Vagina (tissue), 2 donors: ENCODE data around the gene C11orf52. TPM values are rescaled to one million over a fixed set of nuclear protein-coding genes. Genes with fewer than 3 reads are reported as not detected.

Experiments
- DNase-seq, 2 donors: peaks; one replicate each; pipeline ENCODE4 v3.0.0-alpha.2; 2017; ENCODE audit errors: extremely low spot score in 2 of 2
- H3K27ac ChIP-seq: fragments of 200-600 bp; sonication (generic); one replicate; pipeline ENCODE4 v1.5.1; 2019
- H3K27me3 ChIP-seq: fragments of 200-600 bp; sonication (generic); one replicate; pipeline ENCODE4 v1.5.1; 2019
- H3K36me3 ChIP-seq, 2 donors: fragments of 200-600 bp; sonication (generic); one replicate each; pipeline ENCODE4 v1.5.1; 2017 to 2019
- H3K4me1 ChIP-seq: fragments of 200-600 bp; sonication (generic); one replicate; pipeline ENCODE4 v1.5.1; 2019
- H3K4me3 ChIP-seq, 2 donors: fragments of 200-600 bp; sonication (generic); 1 replicate in 1 of 2; 2 replicates in 1 of 2; pipeline ENCODE4 v1.5.1; 2016 to 2019
- H3K9me3 ChIP-seq: fragments of 200-600 bp; sonication (generic); one replicate; pipeline ENCODE4 v1.5.1; 2019
- CTCF ChIP-seq, 3 experiments: fragments of 450-650 bp in 2 of 3; fragments of 200-600 bp in 1 of 3; sonication (generic) in 1 of 3; IDR thresholded peaks; one replicate each; pipeline ENCODE4 v1.5.1; 2017 to 2019; ENCODE audit warnings: antibody characterized with exemption in 3 of 3, mild to moderate bottlenecking in 2 of 3, moderate library complexity in 2 of 3
- POLR2A ChIP-seq, 2 donors: fragments of 450-650 bp; IDR thresholded peaks; one replicate each; pipeline ENCODE4 v1.6.1; 2017; ENCODE audit warnings: antibody characterized with exemption in 2 of 2, mild to moderate bottlenecking in 2 of 2, moderate library complexity in 2 of 2
- POLR2AphosphoS5 ChIP-seq, 2 donors: sonication (generic); formaldehyde crosslinking; IDR thresholded peaks; one replicate each; pipeline ENCODE4 v1.9.0; 2017; ENCODE audit warnings: antibody characterized with exemption in 2 of 2, mild to moderate bottlenecking in 2 of 2, low read depth in 1 of 2; ENCODE audit not compliant: insufficient read depth in 1 of 2
- intact Hi-C: fragments of 100-400 bp; cut with DNase I; formaldehyde crosslinking; loops from one replicate; pipeline ENCODE4 v1.15.1; 2023
- total RNA-seq: library from RNA; depleted of rRNA; stranded (reverse); fragments of >200 nt; gene quantifications from one replicate; pipeline ENCODE4 v1.2.3, GENCODE V29; 2016

The C11orf52 gene
- total RNA-seq, 1 donor from 2014 or later: 1.5 TPM

GRCh38 chr11:111937844-111938243 is 19.1 kb downstream of the C11orf52 start:
- no peaks in the 10 kb centered on the region for H3K36me3 ChIP-seq
- intact Hi-C loops: loop anchor here (5.0 kb wide), 1 partner anchor 39 kb away; no protein-coding TSS in a partner anchor
- no peak for DNase-seq
- H3K9me3 ChIP-seq: no peaks in the 10 kb centered on the region
- no peaks in the 10 kb centered on the region for H3K27me3 ChIP-seq
- H3K4me1 ChIP-seq: peaks cover 13% of the 10 kb centered on the region
- H3K4me3 ChIP-seq: peak overlapping the region; percentile 55 to 80
- TF ChIP-seq CTCF (IDR thresholded peaks at IDR 0.05): no peak
- no peak for TF ChIP-seq POLR2AphosphoS5 (IDR thresholded peaks at IDR 0.05; ENCODE audit: insufficient read depth in 1 of 2, low read depth in 1 of 2)
- peak overlapping the region; percentile 80 for H3K27ac ChIP-seq

GRCh38 chr11:111938687-111939160 is 20.0 kb downstream of the C11orf52 start:
- TF ChIP-seq CTCF (IDR thresholded peaks at IDR 0.05) (no peak), POLR2AphosphoS5 (IDR thresholded peaks at IDR 0.05; ENCODE audit: insufficient read depth in 1 of 2, low read depth in 1 of 2) (no peak)
- no peaks in the 10 kb centered on the region for H3K27me3 ChIP-seq
- peaks cover 13% of the 10 kb centered on the region for H3K4me1 ChIP-seq
- H3K36me3 ChIP-seq: no peaks in the 10 kb centered on the region
- H3K4me3 ChIP-seq: peak overlapping the region in 1 of 2 donors; percentile 17
- intact Hi-C loops: loop anchor here (5.0 kb wide), 1 partner anchor 39 kb away; no protein-coding TSS in a partner anchor
- no peak for DNase-seq
- H3K9me3 ChIP-seq: no peaks in the 10 kb centered on the region
- H3K27ac ChIP-seq: peak overlapping the region; percentile 80

- Histone ChIP-seq H3K36me3 (no peaks in the 10 kb centered on the region), H3K4me1 (peaks cover 26% of the 10 kb centered on the region), H3K4me3 (no peak overlapping the region), H3K27ac (no peak overlapping the region), H3K9me3 (no peaks in the 10 kb centered on the region), H3K27me3 (no peaks in the 10 kb centered on the region)
- TF ChIP-seq CTCF (IDR thresholded peaks at IDR 0.05) (no peak), POLR2A (IDR thresholded peaks at IDR 0.05) (no peak), POLR2AphosphoS5 (IDR thresholded peaks at IDR 0.05; ENCODE audit: insufficient read depth in 1 of 2, low read depth in 1 of 2) (no peak)
- intact Hi-C loops: loop anchor here (5.0 kb wide), 1 partner anchor 37 kb away; no protein-coding TSS in a partner anchor
- DNase-seq: peak in 1 of 2 donors; percentile 47
These were observed 21.3 kb downstream of the C11orf52 start for GRCh38 chr11:111939836-111940604.

GRCh38 chr11:111941963-111942362 is 23.2 kb downstream of the C11orf52 start:
- no peak overlapping the region for H3K4me3 ChIP-seq
- no peaks in the 10 kb centered on the region for H3K36me3 ChIP-seq
- no peaks in the 10 kb centered on the region for H3K9me3 ChIP-seq
- DNase-seq: no peak
- intact Hi-C loops: no loop called here
- peak in 1 of 2 donors; percentile 49 for TF ChIP-seq POLR2AphosphoS5 (IDR thresholded peaks at IDR 0.05; ENCODE audit: insufficient read depth in 1 of 2, low read depth in 1 of 2)
- TF ChIP-seq CTCF (IDR thresholded peaks at IDR 0.05): no peak
- TF ChIP-seq POLR2A (IDR thresholded peaks at IDR 0.05): no peak
- H3K27ac ChIP-seq: no peak overlapping the region
- H3K4me1 ChIP-seq: peaks cover 27% of the 10 kb centered on the region
- H3K27me3 ChIP-seq: no peaks in the 10 kb centered on the region

- no peaks in the 10 kb centered on the region for H3K27me3 ChIP-seq
- intact Hi-C loops: no loop called here
- no peak overlapping the region for H3K4me3 ChIP-seq
- no peak for DNase-seq
- H3K4me1 ChIP-seq: peaks cover 22% of the 10 kb centered on the region
- TF ChIP-seq POLR2A (IDR thresholded peaks at IDR 0.05) (no peak), CTCF (IDR thresholded peaks at IDR 0.05) (no peak), POLR2AphosphoS5 (IDR thresholded peaks at IDR 0.05; ENCODE audit: insufficient read depth in 1 of 2, low read depth in 1 of 2) (no peak)
- no peaks in the 10 kb centered on the region for H3K9me3 ChIP-seq
- no peak overlapping the region for H3K27ac ChIP-seq
- H3K36me3 ChIP-seq: no peaks in the 10 kb centered on the region
These were observed 24.1 kb downstream of the C11orf52 start for GRCh38 chr11:111942829-111943228.
